ENCODE measurements around the gene TMEM72.

GRCh38 chr10:44972874-44973306, 61.8 kb downstream of the TMEM72 start:
- TF ChIP-seq SUZ12 (IDR thresholded peaks at IDR 0.05; ENCODE audit: extremely low read depth, insufficient read depth, insufficient read length): no peak
- no peak for TF ChIP-seq YY1 (IDR thresholded peaks at IDR 0.05; ENCODE audit: insufficient read depth, insufficient read length)
- TF ChIP-seq ZNF274 (IDR thresholded peaks at IDR 0.05; ENCODE audit: low read depth, low read length): no peak
